Measurements from ENCODE around the gene HECTD3. TPM values are rescaled to one million over a fixed set of nuclear protein-coding genes. Genes with fewer than 3 reads are reported as not detected.
"Not testable (repeated sequence)": the region's sequence is repeated elsewhere in the genome, so short reads cannot be mapped to it uniquely, and the experiment has no call there.

HECTD3 gene
- total RNA-seq, 1 donor: 28.5 TPM

- no peak overlapping the region for H3K4me3 ChIP-seq (ENCODE audit: low read depth, low read length)
- no peak for TF ChIP-seq CTCF (IDR thresholded peaks at IDR 0.05; ENCODE audit: insufficient read depth, low read length)
- no peak for DNase-seq (ENCODE audit: low read depth)
Measured at GRCh38 chr1:45004281-45004920, 6.7 kb downstream of the HECTD3 start.

- no peak for DNase-seq (ENCODE audit: low read depth)
- no peak for TF ChIP-seq CTCF (IDR thresholded peaks at IDR 0.05; ENCODE audit: insufficient read depth, low read length)
- no peak overlapping the region for H3K4me3 ChIP-seq (ENCODE audit: low read depth, low read length)
Measured at GRCh38 chr1:45003741-45004140, 7.4 kb downstream of the HECTD3 start.

- no peak for TF ChIP-seq CTCF (IDR thresholded peaks at IDR 0.05; ENCODE audit: insufficient read depth, low read length)
- DNase-seq (ENCODE audit: low read depth): no peak
- no peak overlapping the region for H3K4me3 ChIP-seq (ENCODE audit: low read depth, low read length)
Measured at GRCh38 chr1:45002650-45003645, 8.2 kb downstream of the HECTD3 start.

- DNase-seq (ENCODE audit: low read depth); H3K4me3 ChIP-seq (ENCODE audit: low read depth, low read length): not testable (repeated sequence)
Measured at GRCh38 chr1:45001576-45001975, 9.5 kb downstream of the HECTD3 start.

- no peak overlapping the region for H3K4me3 ChIP-seq (ENCODE audit: low read depth, low read length)
- no peak for DNase-seq (ENCODE audit: low read depth)
- TF ChIP-seq CTCF (IDR thresholded peaks at IDR 0.05; ENCODE audit: insufficient read depth, low read length): no peak
Measured at GRCh38 chr1:45001011-45001481, 10.1 kb downstream of the HECTD3 start.

GRCh38 chr1:44999232-44999631, 11.9 kb downstream of the HECTD3 start:
- TF ChIP-seq CTCF (IDR thresholded peaks at IDR 0.05; ENCODE audit: insufficient read depth, low read length): no peak
- H3K4me3 ChIP-seq (ENCODE audit: low read depth, low read length): no peak overlapping the region
- DNase-seq (ENCODE audit: low read depth): no peak

Measured in fibroblast of the aortic adventitia (primary cell).